ENCODE data around the gene SRC. TPM values are rescaled to one million over a fixed set of nuclear protein-coding genes. Genes with fewer than 3 reads are reported as not detected.
A peak's percentile ranks its signal among the peaks of the same experiment; 100 is the strongest.

SRC gene
- polyA plus RNA-seq, 1 of the 3 experiments (the other 2 are of a cell fraction) = 23.8 TPM

DNA sequence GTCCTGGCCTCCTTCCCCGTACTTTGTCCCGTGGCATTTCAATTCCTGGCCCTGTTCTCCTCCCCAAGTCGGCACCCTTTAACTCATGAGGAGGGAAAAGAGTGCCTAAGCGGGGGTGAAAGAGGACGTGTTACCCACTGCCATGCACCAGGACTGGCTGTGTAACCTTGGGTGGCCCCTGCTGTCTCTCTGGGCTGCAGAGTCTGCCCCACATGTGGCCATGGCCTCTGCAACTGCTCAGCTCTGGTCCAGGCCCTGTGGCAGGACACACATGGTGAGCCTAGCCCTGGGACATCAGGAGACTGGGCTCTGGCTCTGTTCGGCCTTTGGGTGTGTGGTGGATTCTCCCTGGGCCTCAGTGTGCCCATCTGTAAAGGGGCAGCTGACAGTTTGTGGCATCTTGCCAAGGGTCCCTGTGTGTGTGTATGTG lies 58.5 kb downstream of the SRC start (continued):
- TF ChIP-seq, protein P1, sequence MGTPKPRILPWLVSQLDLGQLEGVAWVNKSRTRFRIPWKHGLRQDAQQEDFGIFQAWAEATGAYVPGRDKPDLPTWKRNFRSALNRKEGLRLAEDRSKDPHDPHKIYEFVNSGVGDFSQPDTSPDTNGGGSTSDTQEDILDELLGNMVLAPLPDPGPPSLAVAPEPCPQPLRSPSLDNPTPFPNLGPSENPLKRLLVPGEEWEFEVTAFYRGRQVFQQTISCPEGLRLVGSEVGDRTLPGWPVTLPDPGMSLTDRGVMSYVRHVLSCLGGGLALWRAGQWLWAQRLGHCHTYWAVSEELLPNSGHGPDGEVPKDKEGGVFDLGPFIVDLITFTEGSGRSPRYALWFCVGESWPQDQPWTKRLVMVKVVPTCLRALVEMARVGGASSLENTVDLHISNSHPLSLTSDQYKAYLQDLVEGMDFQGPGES (IDR thresholded peaks at IDR 0.05; ENCODE audit: low read depth, low read length) = no peak
- TF ChIP-seq RFX5 (IDR thresholded peaks at IDR 0.05; ENCODE audit: low read length) = no peak

DNA sequence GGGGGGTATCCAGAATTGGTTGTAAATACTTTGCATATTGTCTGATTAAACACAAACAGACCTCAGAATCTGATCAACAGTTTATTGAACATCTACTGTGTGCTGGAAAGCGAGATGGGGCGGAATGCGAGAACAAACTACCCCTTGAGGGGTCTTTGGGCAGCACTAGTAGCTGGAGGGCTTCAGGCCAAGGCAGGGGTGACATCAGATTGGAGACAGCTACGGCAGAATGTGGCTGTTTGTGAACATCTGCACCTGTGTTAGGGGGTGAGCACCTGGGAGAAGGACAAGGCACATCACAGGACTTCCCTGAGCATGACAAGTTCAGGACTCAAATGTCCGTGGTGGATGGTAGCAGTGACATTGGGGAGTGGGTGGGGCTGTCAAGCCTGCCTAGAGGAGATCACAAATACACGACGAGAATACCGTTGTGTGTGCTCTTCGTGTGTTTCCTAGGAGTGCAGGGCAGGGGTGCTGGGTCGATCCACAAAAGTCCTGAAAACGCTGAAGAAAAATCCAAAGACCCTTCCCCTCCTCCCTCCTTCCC lies 59.5 kb downstream of the SRC start:
- CTCF ChIA-PET = interaction anchor here (0.6 to 1.7 kb wide), 2 partner anchors 9 to 18 kb away, joined by 3 to 5 read pairs; no protein-coding TSS in a partner anchor
- 93% methylated on average over 11 of the region's 11 CpGs for WGBS (ENCODE audit: low lambda C conversion rate)

More for the DNA sequence above, 59.5 kb downstream of the SRC start:
- no peaks in the 10 kb centered on the region for H3K9me3 ChIP-seq
- H3K9ac ChIP-seq = no peak overlapping the region
- no peak overlapping the region for H3K4me2 ChIP-seq
- peaks cover 16% of the 10 kb centered on the region for H3F3A ChIP-seq (replicated peaks; ENCODE audit: insufficient read depth)
- DNase-seq = no peak
- no peaks in the 10 kb centered on the region for H3K79me2 ChIP-seq (ENCODE audit: insufficient read depth)
- no peak overlapping the region for H2AFZ ChIP-seq (ENCODE audit: low read depth)
- no peaks in the 10 kb centered on the region for H4K20me1 ChIP-seq (ENCODE audit: insufficient read depth)
- TF ChIP-seq, protein P2, sequence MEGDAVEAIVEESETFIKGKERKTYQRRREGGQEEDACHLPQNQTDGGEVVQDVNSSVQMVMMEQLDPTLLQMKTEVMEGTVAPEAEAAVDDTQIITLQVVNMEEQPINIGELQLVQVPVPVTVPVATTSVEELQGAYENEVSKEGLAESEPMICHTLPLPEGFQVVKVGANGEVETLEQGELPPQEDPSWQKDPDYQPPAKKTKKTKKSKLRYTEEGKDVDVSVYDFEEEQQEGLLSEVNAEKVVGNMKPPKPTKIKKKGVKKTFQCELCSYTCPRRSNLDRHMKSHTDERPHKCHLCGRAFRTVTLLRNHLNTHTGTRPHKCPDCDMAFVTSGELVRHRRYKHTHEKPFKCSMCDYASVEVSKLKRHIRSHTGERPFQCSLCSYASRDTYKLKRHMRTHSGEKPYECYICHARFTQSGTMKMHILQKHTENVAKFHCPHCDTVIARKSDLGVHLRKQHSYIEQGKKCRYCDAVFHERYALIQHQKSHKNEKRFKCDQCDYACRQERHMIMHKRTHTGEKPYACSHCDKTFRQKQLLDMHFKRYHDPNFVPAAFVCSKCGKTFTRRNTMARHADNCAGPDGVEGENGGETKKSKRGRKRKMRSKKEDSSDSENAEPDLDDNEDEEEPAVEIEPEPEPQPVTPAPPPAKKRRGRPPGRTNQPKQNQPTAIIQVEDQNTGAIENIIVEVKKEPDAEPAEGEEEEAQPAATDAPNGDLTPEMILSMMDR (IDR thresholded peaks at IDR 0.05) = no peak
- no peak for TF ChIP-seq TEAD4 (IDR thresholded peaks at IDR 0.05; ENCODE audit: borderline replicate concordance, insufficient read depth)
- no peak for TF ChIP-seq EZH2phosphoT487 (IDR thresholded peaks at IDR 0.05; ENCODE audit: borderline replicate concordance, low read depth)
- TF ChIP-seq, protein P3, sequence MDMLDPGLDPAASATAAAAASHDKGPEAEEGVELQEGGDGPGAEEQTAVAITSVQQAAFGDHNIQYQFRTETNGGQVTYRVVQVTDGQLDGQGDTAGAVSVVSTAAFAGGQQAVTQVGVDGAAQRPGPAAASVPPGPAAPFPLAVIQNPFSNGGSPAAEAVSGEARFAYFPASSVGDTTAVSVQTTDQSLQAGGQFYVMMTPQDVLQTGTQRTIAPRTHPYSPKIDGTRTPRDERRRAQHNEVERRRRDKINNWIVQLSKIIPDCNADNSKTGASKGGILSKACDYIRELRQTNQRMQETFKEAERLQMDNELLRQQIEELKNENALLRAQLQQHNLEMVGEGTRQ (IDR thresholded peaks at IDR 0.05; ENCODE audit: borderline replicate concordance, low read depth, low read length) = no peak
- no peak for TF ChIP-seq RXRA (IDR thresholded peaks at IDR 0.05; ENCODE audit: borderline replicate concordance, low read depth)
- no peak for TF ChIP-seq NRF1 (IDR thresholded peaks at IDR 0.05; ENCODE audit: low read depth, low read length)
- no peak for TF ChIP-seq SMC3 (IDR thresholded peaks at IDR 0.05; ENCODE audit: low read depth, low read length)
- TF ChIP-seq, protein P1 (IDR thresholded peaks at IDR 0.05; ENCODE audit: low read depth, low read length) = no peak
- TF ChIP-seq, protein P4, sequence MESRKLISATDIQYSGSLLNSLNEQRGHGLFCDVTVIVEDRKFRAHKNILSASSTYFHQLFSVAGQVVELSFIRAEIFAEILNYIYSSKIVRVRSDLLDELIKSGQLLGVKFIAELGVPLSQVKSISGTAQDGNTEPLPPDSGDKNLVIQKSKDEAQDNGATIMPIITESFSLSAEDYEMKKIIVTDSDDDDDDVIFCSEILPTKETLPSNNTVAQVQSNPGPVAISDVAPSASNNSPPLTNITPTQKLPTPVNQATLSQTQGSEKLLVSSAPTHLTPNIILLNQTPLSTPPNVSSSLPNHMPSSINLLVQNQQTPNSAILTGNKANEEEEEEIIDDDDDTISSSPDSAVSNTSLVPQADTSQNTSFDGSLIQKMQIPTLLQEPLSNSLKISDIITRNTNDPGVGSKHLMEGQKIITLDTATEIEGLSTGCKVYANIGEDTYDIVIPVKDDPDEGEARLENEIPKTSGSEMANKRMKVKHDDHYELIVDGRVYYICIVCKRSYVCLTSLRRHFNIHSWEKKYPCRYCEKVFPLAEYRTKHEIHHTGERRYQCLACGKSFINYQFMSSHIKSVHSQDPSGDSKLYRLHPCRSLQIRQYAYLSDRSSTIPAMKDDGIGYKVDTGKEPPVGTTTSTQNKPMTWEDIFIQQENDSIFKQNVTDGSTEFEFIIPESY (IDR thresholded peaks at IDR 0.05; ENCODE audit: borderline replicate concordance, low read depth) = no peak
- TF ChIP-seq YY1 (IDR thresholded peaks at IDR 0.05; ENCODE audit: low read depth) = no peak
- no peak for TF ChIP-seq NFIC (IDR thresholded peaks at IDR 0.05; ENCODE audit: borderline replicate concordance)
- TF ChIP-seq ELF1 (IDR thresholded peaks at IDR 0.05) = no peak
- no peak for TF ChIP-seq GATA2 (CRISPR knock-in tag; IDR thresholded peaks at IDR 0.05)
- TF ChIP-seq, protein P5, sequence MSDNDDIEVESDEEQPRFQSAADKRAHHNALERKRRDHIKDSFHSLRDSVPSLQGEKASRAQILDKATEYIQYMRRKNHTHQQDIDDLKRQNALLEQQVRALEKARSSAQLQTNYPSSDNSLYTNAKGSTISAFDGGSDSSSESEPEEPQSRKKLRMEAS (IDR thresholded peaks at IDR 0.05; ENCODE audit: low read depth) = no peak
- no peak for TF ChIP-seq FOSL2 (IDR thresholded peaks at IDR 0.05; ENCODE audit: borderline replicate concordance, low read depth)
- TF ChIP-seq, protein P6, sequence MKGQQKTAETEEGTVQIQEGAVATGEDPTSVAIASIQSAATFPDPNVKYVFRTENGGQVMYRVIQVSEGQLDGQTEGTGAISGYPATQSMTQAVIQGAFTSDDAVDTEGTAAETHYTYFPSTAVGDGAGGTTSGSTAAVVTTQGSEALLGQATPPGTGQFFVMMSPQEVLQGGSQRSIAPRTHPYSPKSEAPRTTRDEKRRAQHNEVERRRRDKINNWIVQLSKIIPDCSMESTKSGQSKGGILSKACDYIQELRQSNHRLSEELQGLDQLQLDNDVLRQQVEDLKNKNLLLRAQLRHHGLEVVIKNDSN (IDR thresholded peaks at IDR 0.05; ENCODE audit: borderline replicate concordance, low read depth) = no peak
- TF ChIP-seq TCF12 (IDR thresholded peaks at IDR 0.05) = no peak
- TF ChIP-seq, protein P7, sequence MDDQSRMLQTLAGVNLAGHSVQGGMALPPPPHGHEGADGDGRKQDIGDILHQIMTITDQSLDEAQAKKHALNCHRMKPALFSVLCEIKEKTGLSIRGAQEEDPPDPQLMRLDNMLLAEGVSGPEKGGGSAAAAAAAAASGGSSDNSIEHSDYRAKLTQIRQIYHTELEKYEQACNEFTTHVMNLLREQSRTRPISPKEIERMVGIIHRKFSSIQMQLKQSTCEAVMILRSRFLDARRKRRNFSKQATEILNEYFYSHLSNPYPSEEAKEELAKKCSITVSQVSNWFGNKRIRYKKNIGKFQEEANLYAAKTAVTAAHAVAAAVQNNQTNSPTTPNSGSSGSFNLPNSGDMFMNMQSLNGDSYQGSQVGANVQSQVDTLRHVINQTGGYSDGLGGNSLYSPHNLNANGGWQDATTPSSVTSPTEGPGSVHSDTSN (IDR thresholded peaks at IDR 0.05) = no peak
- TF ChIP-seq POLR2AphosphoS5 (IDR thresholded peaks at IDR 0.05; ENCODE audit: low read depth, low read length) = no peak
- no peak for TF ChIP-seq GABPA (IDR thresholded peaks at IDR 0.05; ENCODE audit: low read depth)
- no peaks in the 10 kb centered on the region for H3K27me3 ChIP-seq (ENCODE audit: insufficient read depth)
- peaks cover 3 to 24% of the 10 kb centered on the region in 2 experiments for H3K36me3 ChIP-seq (replicated peaks in 1 of 2; ENCODE audit: control insufficient read depth in 1 of 2, insufficient read depth in 2 of 2, low read length in 1 of 2)
- H3K27ac ChIP-seq (ENCODE audit: low read depth in 2 of 2, low read length in 1 of 2) = peak overlapping the region in 1 of 2 experiments; percentile 85; a peak in 2 of 4 replicates
- no peaks in the 10 kb centered on the region for H3K9me2 ChIP-seq
- no peak overlapping the region for H3K4me3 ChIP-seq (ENCODE audit: low read depth in 2 of 2, low read length in 1 of 2)
- POLR2A ChIA-PET = no interaction called here
- H3K4me1 ChIP-seq (ENCODE audit: control insufficient read depth in 1 of 2, insufficient read depth in 2 of 2, low read depth in 1 of 2, low read length in 1 of 2) = peaks cover 0 to 35% of the 10 kb centered on the region in 2 experiments; a peak in 1 of 4 replicates

All from SK-N-SH (cell line).